Subcutaneous adipose tissue (tissue), 4 donors: ENCODE measurements around the gene OLFML1. TPM values are rescaled to one million over a fixed set of nuclear protein-coding genes. Genes with fewer than 3 reads are reported as not detected.

ENCODE experiments used
- CTCF ChIP-seq: fragments of 450-650 bp; IDR thresholded peaks from one replicate; pipeline ENCODE4 v1.5.1; 2016; ENCODE audit warnings: low read depth, mild to moderate bottlenecking, control low read depth, antibody characterized with exemption, moderate library complexity
- total RNA-seq, 4 donors: library from RNA; depleted of rRNA; stranded (reverse); fragments of >200 nt; gene quantifications; one replicate each; pipeline ENCODE4 v1.1.0, GENCODE V29; 2016

The OLFML1 gene
- total RNA-seq, 4 donors from 2014 or later = 4.1 to 8.8 (median 8.3) TPM

GRCh38 chr11:7538466-7539454 is 53.5 kb downstream of the OLFML1 start:
- TF ChIP-seq CTCF = no peak

GRCh38 chr11:7540830-7541555 is 55.7 kb downstream of the OLFML1 start:
- no peak for TF ChIP-seq CTCF

GRCh38 chr11:7543302-7543701 is 58.0 kb downstream of the OLFML1 start:
- TF ChIP-seq CTCF = no peak

- no peak for TF ChIP-seq CTCF
Measured at GRCh38 chr11:7544021-7544420, 58.7 kb downstream of the OLFML1 start.

- TF ChIP-seq CTCF = no peak
Measured at GRCh38 chr11:7545611-7546010, 60.3 kb downstream of the OLFML1 start.

- no peak for TF ChIP-seq CTCF
Measured at GRCh38 chr11:7546324-7546791, 61.1 kb downstream of the OLFML1 start.

- no peak for TF ChIP-seq CTCF
Measured at GRCh38 chr11:7547687-7548086, 62.4 kb downstream of the OLFML1 start.
